Erythroblast (primary cell): ENCODE measurements around the gene GPATCH2.

Experiments
- GATA1 ChIP-seq: IDR thresholded peaks from 2 replicates; pipeline ENCODE4 v1.6.1; 2011; ENCODE audit warnings: low read depth, mild to moderate bottlenecking, control low read depth, low read length, moderate library complexity
- POLR2A ChIP-seq: IDR thresholded peaks from 2 replicates; pipeline ENCODE4 v1.6.1; 2011; ENCODE audit warnings: mild to moderate bottlenecking, low read length

GRCh38 chr1:217431395-217431794 is 199.5 kb downstream of the GPATCH2 start:
- TF ChIP-seq POLR2A (no peak), GATA1 (no peak)
